ENCODE measurements around the gene DUSP10.

The DUSP10 gene

GRCh38 chr1:221729771-221730330 lies 12.0 kb downstream of the DUSP10 start:
- DNase-seq, result no peak

- DNase-seq, result no peak
Measured at GRCh38 chr1:221728037-221728505, 13.8 kb downstream of the DUSP10 start.

GRCh38 chr1:221727146-221728036 lies 14.5 kb downstream of the DUSP10 start:
- no peak for DNase-seq

- no peak for DNase-seq
Measured at GRCh38 chr1:221725735-221726672, 15.9 kb downstream of the DUSP10 start.

GRCh38 chr1:221724931-221725605 lies 16.8 kb downstream of the DUSP10 start:
- no peak for DNase-seq

GRCh38 chr1:221723848-221724236 lies 18.0 kb downstream of the DUSP10 start:
- no peak for DNase-seq

GRCh38 chr1:221723018-221723847 lies 18.7 kb downstream of the DUSP10 start:
- no peak for DNase-seq

- no peak for DNase-seq
Measured at GRCh38 chr1:221722254-221723017, 19.5 kb downstream of the DUSP10 start.

- no peak for DNase-seq
Measured at GRCh38 chr1:221720545-221720944, 21.3 kb downstream of the DUSP10 start.

- DNase-seq, result no peak
Measured at GRCh38 chr1:221719987-221720386, 21.9 kb downstream of the DUSP10 start.

GRCh38 chr1:221719278-221719597 lies 22.7 kb downstream of the DUSP10 start:
- DNase-seq, result no peak

GRCh38 chr1:221718381-221719277 lies 23.3 kb downstream of the DUSP10 start:
- DNase-seq, result no peak

- DNase-seq, result no peak
Measured at GRCh38 chr1:221717485-221717853, 24.4 kb downstream of the DUSP10 start.

- no peak for DNase-seq
Measured at GRCh38 chr1:221716713-221717484, 25.0 kb downstream of the DUSP10 start.

- DNase-seq, result no peak
Measured at GRCh38 chr1:221715321-221716169, 26.3 kb downstream of the DUSP10 start.

GRCh38 chr1:221714227-221715152 lies 27.4 kb downstream of the DUSP10 start:
- no peak for DNase-seq
